Tracheal epithelial cell (primary cell): ENCODE measurements around the gene PLTP. TPM values are rescaled to one million over a fixed set of nuclear protein-coding genes. Genes with fewer than 3 reads are reported as not detected.

Source experiments
- total RNA-seq: library from RNA; depleted of rRNA; stranded (reverse); fragments of >200 nt; gene quantifications from 2 replicates; pipeline ENCODE4 v1.2.1, GENCODE V29; 2014

PLTP gene
- 52.9 and 81.9 TPM in 2 replicates for total RNA-seq

GRCh38 chr20:45911486-45912343 is at the start of gene PLTP:
PLTP (minus strand) TSS chr20:45912155; CDS start chr20:45911452, 703 bp downstream.

GRCh38 chr20:45934586-45935415 is 22.8 kb upstream of the PLTP start, which contains the start of gene PCIF1:
PCIF1 (plus strand) TSS chr20:45934683; CDS start chr20:45939000, 4,317 bp downstream.

DNA sequence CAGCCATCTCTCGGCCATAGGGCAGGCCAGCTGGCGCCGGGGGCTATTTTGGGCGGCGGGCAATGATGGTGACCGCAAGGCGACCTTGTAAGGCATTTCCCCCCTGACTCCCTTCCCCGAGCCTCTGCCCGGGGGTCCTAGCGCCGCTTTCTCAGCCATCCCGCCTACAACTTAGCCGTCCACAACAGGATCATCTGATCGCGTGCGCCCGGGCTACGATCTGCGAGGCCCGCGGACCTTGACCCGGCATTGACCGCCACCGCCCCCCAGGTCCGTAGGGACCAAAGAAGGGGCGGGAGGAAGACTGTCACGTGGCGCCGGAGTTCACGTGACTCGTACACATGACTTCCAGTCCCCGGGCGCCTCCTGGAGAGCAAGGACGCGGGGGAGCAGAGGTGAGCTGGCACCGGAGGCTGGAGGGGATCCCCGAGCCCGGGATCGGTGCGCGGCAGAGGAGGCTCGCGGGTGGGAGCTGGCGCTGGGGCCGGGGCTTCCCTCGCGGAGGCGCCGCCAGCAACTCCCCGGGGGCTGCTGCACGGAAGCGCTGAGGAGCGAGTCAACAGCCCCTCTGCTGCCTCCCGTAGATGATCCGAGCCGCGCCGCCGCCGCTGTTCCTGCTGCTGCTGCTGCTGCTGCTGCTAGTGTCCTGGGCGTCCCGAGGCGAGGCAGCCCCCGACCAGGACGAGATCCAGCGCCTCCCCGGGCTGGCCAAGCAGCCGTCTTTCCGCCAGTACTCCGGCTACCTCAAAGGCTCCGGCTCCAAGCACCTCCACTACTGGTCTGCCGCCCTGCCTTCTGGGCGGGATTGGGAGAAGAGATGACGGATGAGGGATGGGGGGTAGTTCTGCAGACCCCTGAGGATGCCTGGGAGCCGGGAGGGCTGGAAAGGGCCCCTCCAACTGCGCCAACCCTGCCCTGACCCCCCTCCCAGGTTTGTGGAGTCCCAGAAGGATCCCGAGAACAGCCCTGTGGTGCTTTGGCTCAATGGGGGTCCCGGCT is 20.7 kb downstream of the PLTP start, which contains the start of the genes CTSA and NEURL2:
Gene CTSA (plus strand): TSS at position 351 of the 999 bp plus-strand sequence. CDS start 234 bp downstream, at position 585.
Gene NEURL2 (minus strand): TSS at position 224 of the 999 bp plus-strand sequence. CDS start 217 bp downstream, at position 7.

DNA sequence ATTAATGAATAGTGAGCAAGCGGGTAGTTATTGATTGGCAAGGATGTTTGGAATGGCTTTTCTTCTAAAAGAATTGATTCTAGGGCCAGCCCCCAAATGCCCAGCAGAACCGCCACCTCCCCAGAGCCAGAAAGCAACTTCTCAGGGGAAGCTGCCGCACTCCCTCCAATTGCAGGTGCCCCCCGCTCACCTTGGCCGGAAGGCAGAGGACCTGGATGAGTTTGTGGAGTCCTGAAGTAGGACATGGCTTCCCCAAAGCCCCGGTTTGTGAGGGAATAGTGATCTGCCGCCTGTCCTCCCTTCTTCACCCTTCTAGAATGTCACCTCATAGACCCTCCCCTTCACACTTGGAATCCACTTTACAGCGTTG is 24.6 kb downstream of the PLTP start, which contains the start of gene SPATA25:
Gene SPATA25 (minus strand): TSS at position 277 of the 370 bp plus-strand sequence. CDS start 32 bp downstream, at position 245.

DNA sequence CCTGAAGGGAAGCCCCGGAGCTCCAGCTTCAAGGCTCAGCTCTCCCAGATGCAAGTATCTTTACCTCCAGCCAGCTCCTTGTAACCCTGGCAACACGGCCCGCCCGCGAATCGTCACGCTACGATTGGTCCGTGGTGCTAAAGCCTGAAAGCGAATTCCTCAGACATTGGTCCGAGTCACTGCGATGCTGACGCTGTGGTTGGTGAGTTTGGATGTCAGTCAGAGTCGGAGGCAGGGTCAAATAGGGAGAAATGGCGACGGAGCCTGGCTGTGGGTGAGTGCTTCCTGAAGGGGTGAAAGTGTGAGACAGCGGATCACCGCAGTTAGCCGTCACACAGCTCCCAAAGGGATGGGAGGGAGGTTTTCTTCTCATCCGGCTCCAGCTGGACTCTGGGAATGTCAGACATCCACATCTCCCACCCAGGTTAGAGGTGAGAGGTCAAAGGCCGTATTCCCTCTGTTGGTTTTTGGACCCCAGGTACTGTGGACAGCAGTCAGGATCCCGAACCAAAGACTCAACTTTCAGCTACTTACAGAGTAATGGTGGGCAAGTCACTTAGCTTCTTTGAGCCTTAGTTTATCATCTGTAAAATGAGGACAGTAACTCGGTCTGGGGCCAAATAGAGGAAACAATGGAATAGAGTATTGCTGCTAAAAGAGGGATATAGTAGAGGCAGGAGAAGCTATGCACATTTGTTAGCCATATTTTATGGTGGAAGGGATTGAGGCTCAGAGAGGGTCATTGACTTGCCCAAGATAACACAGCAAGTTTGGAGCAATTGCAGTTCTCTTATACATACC is 30.8 kb downstream of the PLTP start, which contains the start of gene ZSWIM1:
Gene ZSWIM1 (plus strand): TSS at position 240 of the 801 bp plus-strand sequence. CDS start 1,366 bp downstream, outside the sequence.

DNA sequence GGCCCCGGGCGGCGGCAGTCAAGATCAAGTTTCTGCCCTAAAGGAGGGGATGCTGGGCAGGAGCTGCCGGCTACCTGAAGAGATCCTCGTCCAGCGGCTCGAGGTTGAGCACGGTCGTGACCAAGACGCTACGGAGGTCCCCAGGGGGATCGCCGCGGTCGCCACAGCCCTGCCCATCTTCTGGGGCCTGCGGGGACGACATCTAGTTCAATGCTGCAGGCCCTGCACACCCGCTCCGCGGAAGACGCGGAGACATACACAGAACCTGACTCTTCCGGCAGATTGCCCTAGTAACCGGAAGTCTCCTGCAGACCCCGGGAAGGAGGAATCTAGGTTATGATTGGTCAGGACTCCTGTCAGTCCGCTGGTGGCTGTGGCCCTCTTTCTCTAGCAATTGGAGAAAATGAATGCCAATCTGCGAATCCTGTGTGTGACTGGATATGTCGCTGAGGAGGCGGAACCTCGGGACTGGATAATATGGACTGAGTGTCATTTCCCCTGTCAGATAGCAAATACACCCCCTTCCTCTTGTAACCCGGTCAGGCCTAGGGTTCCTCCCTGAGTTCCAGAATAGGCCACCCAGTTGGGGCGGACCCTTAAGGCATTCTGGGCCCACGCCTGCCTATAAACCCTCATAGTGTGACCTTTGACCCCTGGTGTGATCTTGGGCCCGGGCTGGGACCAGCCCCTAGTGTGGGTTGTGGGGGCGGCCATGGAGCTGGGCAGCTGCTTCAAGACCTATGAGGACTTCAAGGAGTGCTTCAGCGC is 54.7 kb downstream of the PLTP start, which contains the start of the genes ACOT8 and ZSWIM3:
Gene ACOT8 (minus strand): TSS at position 279 of the 768 bp plus-strand sequence. CDS start 77 bp downstream, at position 202.
Gene ZSWIM3 (plus strand): TSS at position 501 of the 768 bp plus-strand sequence. CDS start 212 bp downstream, at position 713.

Other genes starting within 250 kb of the PLTP start
- gene WFDC11, start 241.9 kb downstream of the PLTP start, total RNA-seq = not detected in 2 replicates
- gene WFDC13, start 210.1 kb downstream of the PLTP start, total RNA-seq = not detected in 2 replicates
- gene WFDC10B, start 207.1 kb downstream of the PLTP start, total RNA-seq = not detected in 2 replicates
- gene SPINT4, start 189.8 kb downstream of the PLTP start, total RNA-seq = not detected in 2 replicates
- 0.48 TPM in 1 of 2 replicates, not detected in the other for gene WFDC3, start 120.3 kb downstream of the PLTP start, total RNA-seq
- gene DNTTIP1, start 120.2 kb downstream of the PLTP start, total RNA-seq = 8.7 and 12.3 TPM in 2 replicates
- gene UBE2C, start 99.5 kb downstream of the PLTP start, total RNA-seq = 1.3 and 3.6 TPM in 2 replicates
- 0.43 TPM in 1 of 2 replicates, not detected in the other for gene TNNC2, start 84.8 kb downstream of the PLTP start, total RNA-seq
- gene SNX21, start 78.4 kb downstream of the PLTP start, total RNA-seq = 16.6 and 20.0 TPM in 2 replicates
- gene ACOT8, start 54.8 kb downstream of the PLTP start, total RNA-seq = 38.6 and 42.0 TPM in 2 replicates
- gene ZSWIM3, start 54.5 kb downstream of the PLTP start, total RNA-seq = 2.6 and 3.1 TPM in 2 replicates
- gene ZSWIM1, start 30.9 kb downstream of the PLTP start, total RNA-seq = 2.4 and 3.4 TPM in 2 replicates
- gene SPATA25, start 24.5 kb downstream of the PLTP start, total RNA-seq = 0.72 and 1.9 TPM in 2 replicates
- 4.5 and 5.5 TPM in 2 replicates for gene NEURL2, start 20.9 kb downstream of the PLTP start, total RNA-seq
- gene CTSA, start 20.8 kb downstream of the PLTP start, total RNA-seq = 16.2 and 21.9 TPM in 2 replicates
- gene PCIF1, start 22.5 kb upstream of the PLTP start, total RNA-seq = 5.3 and 9.6 TPM in 2 replicates
- gene ZNF335, start 60.0 kb upstream of the PLTP start, total RNA-seq = 8.1 and 10.4 TPM in 2 replicates
- 0.21 and 16.4 TPM in 2 replicates for gene MMP9, start 96.8 kb upstream of the PLTP start, total RNA-seq
- under 0.01 TPM in 1 of 2 replicates, not detected in the other for gene SLC12A5, start 117.1 kb upstream of the PLTP start, total RNA-seq
- gene NCOA5, start 177.8 kb upstream of the PLTP start, total RNA-seq = 7.0 and 9.2 TPM in 2 replicates
- 10.0 and 28.4 TPM in 2 replicates for gene CD40, start 206.2 kb upstream of the PLTP start, total RNA-seq